GM19395 (cell line): ENCODE data around the gene FGG.

Experiments
- ATAC-seq: cut with Tn5 transposase; IDR thresholded peaks from one replicate; pipeline ENCODE4 v1.9.1; 2021; ENCODE audit warnings: mild to moderate bottlenecking, moderate library complexity; ENCODE audit not compliant: unreplicated experiment

Gene FGG

GRCh38 chr4:154612472-154613414 is at the start of gene FGG:
TSS of gene FGG (minus strand) at chr4:154612656. CDS start at chr4:154612609, 47 bp downstream.
- ATAC-seq: no peak

DNA sequence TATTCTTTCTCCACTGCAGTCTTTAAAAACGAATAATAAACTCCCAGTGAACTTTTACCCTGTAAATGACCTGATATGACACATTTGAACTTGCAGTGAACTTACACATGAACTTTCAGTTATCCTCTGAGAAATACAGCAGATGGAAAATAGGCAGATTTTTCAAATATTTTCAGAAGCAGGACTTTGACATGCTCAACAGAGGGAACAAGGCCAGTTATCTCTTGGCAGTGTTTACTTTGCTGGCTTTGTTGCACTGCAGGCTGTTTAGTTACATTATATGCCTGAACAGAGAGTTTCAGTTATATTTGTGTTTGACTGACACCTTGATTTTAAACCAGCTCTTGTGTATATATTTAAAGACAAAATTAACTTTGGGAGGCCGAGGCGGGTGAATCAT is 47.6 kb upstream of the FGG start:
- no peak for ATAC-seq

- no peak for ATAC-seq
Observed at GRCh38 chr4:154658680-154659405, 46.4 kb upstream of the FGG start.

DNA sequence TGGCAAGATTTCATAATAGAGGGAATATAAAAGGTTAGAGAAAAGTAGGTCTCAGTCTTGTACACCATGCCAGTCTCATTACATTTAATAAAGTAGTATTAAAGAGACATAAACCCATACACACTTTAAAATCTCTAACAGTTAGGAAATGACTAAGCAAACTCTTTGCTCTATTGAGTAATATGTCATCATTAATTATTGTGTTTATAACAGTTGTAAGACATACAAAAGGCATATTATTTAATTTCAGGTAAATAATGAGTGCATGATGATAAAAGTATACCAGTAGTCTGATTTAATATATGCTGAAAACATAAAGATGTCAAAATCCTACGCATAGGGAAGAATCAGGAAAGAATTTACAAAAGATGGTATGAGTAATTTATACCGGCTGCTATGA is 31.0 kb upstream of the FGG start:
- no peak for ATAC-seq

- no peak for ATAC-seq
Observed at GRCh38 chr4:154642373-154643009, 30.0 kb upstream of the FGG start.

- no peak for ATAC-seq
Observed at GRCh38 chr4:154640999-154641398, 28.5 kb upstream of the FGG start.

DNA sequence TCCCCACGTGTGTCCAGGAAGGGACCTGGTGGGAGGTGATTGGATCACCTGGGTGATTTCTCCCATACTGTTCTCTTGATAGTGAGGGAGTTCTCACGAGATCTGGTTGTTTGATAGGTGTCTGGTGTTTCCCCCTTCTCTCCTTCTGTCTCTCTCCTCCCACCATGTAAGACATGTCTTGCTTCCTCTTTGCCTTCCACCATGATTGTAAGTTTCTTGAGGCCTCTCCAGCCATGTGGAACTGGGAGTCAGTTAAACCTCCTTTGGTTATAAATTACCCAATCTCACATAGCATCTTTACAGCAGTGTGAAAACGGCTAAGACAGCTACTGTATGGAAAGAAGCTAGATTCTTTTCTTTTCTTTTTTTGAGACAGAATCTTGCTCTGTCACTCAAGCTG is 21.6 kb upstream of the FGG start:
- peak; percentile 58 for ATAC-seq

DNA sequence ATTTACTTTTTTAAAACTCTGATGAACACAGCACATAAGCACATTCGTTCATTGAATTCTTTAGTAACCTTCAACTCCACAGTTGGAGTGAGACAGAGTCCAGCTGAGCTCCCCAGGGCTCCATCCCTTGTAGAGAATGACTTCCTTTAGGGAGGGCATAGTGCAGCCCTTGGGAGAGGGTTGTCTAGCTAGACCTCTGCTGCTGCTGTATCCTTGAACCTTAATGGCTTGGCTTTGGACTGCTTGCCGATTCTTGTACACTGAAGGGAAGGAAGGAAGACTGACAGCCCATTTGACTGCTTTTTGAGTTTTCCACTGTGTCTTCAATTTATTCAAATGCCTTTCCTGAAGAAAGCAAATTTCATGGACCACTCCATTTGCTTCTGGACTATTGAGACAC is 19.4 kb upstream of the FGG start:
- no peak for ATAC-seq

DNA sequence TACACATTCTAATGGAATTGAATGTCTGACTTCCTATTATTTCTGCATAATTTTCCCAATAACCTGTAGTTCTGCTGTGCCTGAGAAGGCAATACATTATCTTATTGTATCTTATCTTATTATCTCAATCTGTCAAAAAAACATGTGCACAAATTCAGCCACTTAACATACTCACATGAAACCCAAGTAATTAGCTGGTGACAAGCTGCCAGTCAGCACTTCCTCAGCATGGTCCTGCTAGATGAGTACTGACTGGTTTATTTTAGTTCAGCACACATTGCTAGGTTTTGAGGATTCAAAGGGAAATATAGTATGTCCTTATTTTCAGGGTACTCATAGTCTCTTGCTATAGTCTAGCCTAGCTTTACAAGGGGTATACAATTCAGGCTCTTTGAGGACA is 17.9 kb upstream of the FGG start:
- ATAC-seq: no peak

DNA sequence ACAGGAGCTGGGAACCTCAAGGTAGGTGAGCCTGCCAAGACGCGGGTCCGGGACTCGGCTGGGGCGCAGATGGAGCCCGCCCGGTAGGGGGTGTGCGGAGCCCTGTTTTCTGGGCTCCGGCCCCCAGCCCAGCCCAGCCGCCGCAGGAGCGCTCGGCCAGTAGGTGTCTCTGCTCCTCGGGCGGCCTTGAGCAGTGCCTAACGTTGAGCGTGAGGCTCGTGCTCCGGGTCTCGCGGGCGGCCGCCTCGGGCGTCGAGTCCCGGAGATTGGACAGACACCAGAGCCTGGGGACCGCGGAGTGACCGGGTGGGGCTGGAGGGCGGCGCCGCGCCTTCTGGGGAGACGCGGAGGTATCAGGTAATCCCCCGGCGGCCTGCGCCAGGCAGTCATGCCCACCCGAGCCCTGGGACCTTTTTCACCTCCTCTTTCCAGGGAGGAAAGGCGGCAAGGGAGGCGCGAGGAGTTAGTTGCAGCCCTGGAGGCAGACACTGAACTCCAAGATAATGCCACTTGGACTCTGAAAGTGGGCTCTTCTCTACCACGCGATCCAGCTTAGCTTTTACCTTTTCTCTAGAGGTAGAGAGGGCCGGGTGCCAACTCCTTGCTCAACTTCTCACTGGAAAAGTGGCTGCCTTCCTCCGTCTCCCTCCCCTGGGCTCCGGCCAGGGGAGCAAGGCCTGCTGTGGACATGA is 14.5 kb upstream of the FGG start:
- peak; percentile 96 for ATAC-seq

DNA sequence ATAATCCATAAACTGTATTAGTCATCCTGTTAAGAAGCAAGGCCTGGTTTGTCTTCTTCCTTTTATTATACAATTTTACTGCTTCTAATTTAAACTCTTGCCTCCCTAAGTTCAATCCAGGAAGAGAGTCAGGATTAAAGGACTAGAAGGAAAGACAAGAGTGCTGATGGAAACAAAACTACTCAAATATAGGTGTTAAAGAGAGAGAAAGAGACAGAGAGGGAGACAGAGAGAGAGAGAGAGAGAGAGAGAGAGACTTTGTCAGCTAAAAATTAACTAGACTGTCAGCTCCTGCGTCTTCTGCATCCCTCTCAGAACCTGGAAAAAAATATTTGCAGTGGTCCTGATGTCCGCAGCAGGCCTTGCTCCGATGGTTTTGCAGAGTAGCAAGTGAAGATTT is 13.5 kb upstream of the FGG start:
- ATAC-seq: no peak

- no peak for ATAC-seq
Observed at GRCh38 chr4:154623995-154624394, 11.5 kb upstream of the FGG start.

GRCh38 chr4:154623436-154623835 is 11.0 kb upstream of the FGG start:
- ATAC-seq: no peak

- peak; percentile 49 for ATAC-seq
Observed at GRCh38 chr4:154622598-154622997, 10.1 kb upstream of the FGG start.

GRCh38 chr4:154620111-154620510 is 7.7 kb upstream of the FGG start:
- ATAC-seq: no peak

DNA sequence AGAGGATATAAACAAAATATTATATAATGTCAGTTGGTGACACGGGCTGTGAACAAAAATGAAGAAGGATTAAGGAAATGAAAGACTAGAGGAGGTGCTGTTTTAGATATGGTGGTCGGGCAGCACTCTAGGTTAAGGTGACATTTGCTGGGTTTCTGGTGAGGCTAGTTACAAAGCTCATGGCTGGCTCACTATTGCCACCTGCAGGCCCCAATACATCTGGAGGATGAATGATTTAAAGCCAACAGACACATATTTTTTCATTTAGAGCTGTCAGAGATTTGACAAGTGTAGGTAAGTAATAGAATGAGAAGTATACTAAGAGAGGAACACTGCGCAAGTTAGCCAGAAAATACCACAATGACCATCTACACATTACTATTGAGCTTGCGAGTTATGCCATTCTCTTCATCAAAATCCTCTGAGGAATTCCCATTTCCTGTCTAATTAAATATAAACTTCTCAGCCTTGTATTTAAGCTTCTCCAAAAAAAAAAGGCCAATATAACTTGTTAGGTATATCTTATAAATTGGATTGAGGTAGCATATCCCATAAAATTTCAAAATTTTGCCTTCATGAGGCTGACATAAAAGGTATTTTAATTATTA is 6.4 kb upstream of the FGG start:
- ATAC-seq: peak; percentile 71

GRCh38 chr4:154617820-154618317 is 5.4 kb upstream of the FGG start:
- no peak for ATAC-seq

DNA sequence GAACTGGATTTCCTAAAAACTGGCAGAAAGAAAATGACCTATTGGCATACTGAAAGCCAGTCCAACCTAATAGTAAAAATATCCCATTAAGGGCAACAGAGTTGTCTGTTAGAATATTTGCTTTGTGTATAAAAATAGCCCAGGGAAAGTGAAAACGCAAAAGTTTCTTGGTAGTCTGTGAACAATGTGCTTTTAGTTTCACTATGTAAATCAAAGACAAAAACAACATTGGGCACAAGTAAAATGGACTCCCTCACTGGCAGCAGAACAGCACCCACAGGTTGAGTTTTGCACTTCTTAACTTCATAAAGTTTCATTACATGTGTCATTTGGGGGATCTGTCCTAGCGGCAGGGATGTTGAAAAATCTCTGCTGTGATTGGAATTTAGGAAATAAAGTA is 4.3 kb upstream of the FGG start:
- ATAC-seq: peak; percentile 97

GRCh38 chr4:154616287-154616686 is 3.8 kb upstream of the FGG start:
- ATAC-seq: peak; percentile 7

DNA sequence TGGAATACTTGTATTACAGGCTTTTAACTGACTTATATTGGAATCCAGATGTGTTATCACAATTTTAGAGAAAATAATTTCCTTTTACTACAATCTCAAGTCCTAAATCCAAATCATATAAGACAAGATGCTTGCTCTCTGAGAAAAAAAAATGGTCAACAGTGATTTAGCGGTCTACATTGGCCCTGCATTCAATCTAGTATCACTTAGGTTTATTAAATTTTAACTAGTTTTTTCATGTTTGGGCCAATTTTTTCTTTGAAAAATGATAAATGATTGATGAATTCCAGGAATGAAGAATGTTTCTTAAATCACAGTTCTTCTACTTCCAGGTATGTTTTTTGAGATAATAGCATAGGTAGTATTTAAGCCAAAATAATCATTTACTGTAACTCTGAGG is 2.8 kb upstream of the FGG start:
- ATAC-seq: no peak
